ENCODE results near the gene RASGRF2. TPM values are rescaled to one million over a fixed set of nuclear protein-coding genes. Genes with fewer than 3 reads are reported as not detected.
"Not testable (repeated sequence)": the region's sequence is repeated elsewhere in the genome, so short reads cannot be mapped to it uniquely, and the experiment has no call there.

The RASGRF2 gene
- total and polyA plus RNA-seq, 10 donors: 0.74 to 13.9 (median 8.8) TPM

DNA sequence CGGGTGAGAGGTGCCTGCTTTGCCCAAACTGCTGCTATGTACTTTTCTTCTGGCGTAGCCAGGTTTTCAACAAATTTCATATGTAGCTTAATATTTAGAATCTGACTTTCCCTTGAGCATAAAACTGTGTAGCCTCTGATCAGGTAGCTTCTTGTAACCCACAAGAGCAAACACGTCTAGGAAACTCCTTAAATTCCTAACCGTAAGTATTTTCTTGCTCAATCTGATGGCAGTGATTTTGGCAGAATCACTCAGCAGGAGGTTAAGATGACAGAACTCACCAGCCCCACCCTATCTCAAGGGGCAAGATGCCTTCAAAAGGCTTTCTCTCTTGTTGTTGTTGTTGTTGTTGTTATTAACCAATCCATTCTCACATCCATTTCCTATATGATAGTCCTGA lies 293.7 kb downstream of the RASGRF2 start:
- DNase-seq: no peak
- Histone ChIP-seq H3K27ac (no peak overlapping the region), H3K4me3 (no peak overlapping the region), H3K36me3 (peaks cover 0 to 64% (median 9%) of the 10 kb centered on the region in 6 donors), H3K9me3 (no peaks in the 10 kb centered on the region), H3K4me1 (no peaks in the 10 kb centered on the region), H3K27me3 (replicated peaks in 1 of 7) (no peaks in the 10 kb centered on the region)
- 81 to 97% (median 92%) methylated on average over 4 of the region's 4 CpGs for WGBS, 5 donors
- intact Hi-C loops (cut with DNase I; ENCODE audit: low total_unique reads): no loop called here
- TF ChIP-seq POLR2A (IDR thresholded peaks at IDR 0.05) (no peak), CTCF (IDR thresholded peaks at IDR 0.05 in 8 of 11, conservative IDR thresholded peaks at IDR 0.05 in 3 of 11) (no peak), POLR2AphosphoS5 (IDR thresholded peaks at IDR 0.05) (no peak)

- Histone ChIP-seq H3K4me3 (no peak overlapping the region), H3K27ac (no peak overlapping the region), H3K36me3 (peaks cover 0 to 75% (median 9%) of the 10 kb centered on the region in 6 donors), H3K4me1 (no peaks in the 10 kb centered on the region), H3K9me3 (peaks cover 0 to 6% (median 3%) of the 10 kb centered on the region in 8 donors), H3K27me3 (replicated peaks in 1 of 7) (no peaks in the 10 kb centered on the region)
- 90 to 97% (median 96%) methylated on average over 14 to 21 of the region's 21 CpGs for WGBS, 5 donors
- intact Hi-C loops (cut with DNase I; ENCODE audit: low total_unique reads): no loop called here
- DNase-seq: no peak
- TF ChIP-seq CTCF (IDR thresholded peaks at IDR 0.05 in 8 of 11, conservative IDR thresholded peaks at IDR 0.05 in 3 of 11) (no peak), POLR2AphosphoS5 (IDR thresholded peaks at IDR 0.05) (no peak), POLR2A (IDR thresholded peaks at IDR 0.05) (no peak)
Measured at GRCh38 chr5:81254886-81255559, 294.9 kb downstream of the RASGRF2 start.

DNA sequence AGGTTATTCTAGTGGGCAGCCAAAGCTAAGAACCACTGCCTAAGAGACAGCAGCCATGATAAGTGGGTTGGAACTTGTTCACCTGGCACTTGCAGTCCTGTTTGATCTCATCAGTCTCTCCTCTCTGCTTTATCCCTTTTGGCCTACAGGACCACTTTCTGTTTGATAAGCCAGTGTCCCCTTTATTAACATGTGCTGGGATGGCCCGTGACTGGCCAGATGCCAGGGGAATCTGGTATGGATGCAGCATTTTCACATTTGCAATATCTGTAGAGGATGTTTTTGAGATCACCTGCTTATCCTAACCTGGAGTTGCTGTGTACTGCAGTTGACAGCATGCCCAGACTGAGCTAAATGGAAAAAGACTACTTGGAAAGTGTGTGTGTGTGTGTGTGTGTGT lies 296.6 kb downstream of the RASGRF2 start:
- Histone ChIP-seq H3K4me1 (no peaks in the 10 kb centered on the region), H3K27ac (no peak overlapping the region), H3K4me3 (no peak overlapping the region), H3K27me3 (replicated peaks in 1 of 7) (no peaks in the 10 kb centered on the region), H3K36me3 (peaks cover 0 to 63% (median 9%) of the 10 kb centered on the region in 6 donors), H3K9me3 (peaks cover 0 to 23% (median 19%) of the 10 kb centered on the region in 8 donors)
- DNase-seq: no peak
- 85 to 96% (median 91%) methylated on average over 1 of the region's 1 CpG for WGBS, 5 donors
- no peak for TF ChIP-seq POLR2A (IDR thresholded peaks at IDR 0.05)
- TF ChIP-seq CTCF (IDR thresholded peaks at IDR 0.05 in 8 of 11, conservative IDR thresholded peaks at IDR 0.05 in 3 of 11): no peak
- no peak for TF ChIP-seq POLR2AphosphoS5 (IDR thresholded peaks at IDR 0.05)
- intact Hi-C loops (cut with DNase I; ENCODE audit: low total_unique reads): no loop called here

DNA sequence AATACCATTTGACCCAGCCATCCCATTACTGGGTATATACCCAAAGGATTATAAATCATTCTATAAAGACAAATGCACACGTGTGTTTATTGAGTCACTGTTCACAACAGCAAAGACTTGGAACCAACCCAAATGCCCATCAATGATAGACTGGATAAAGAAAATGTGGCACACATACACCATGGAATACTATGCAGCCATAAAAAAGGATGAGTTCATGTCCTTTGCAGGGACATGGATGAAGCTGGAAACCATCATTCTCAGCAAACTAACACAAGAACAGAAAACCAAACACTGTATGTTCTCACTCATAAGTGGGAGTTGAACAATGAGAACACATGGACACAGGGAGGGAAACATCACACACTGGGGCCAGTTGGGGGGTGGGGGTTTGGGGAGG lies 302.6 kb downstream of the RASGRF2 start:
- intact Hi-C loops (cut with DNase I; ENCODE audit: low total_unique reads); H3K27me3 ChIP-seq (replicated peaks in 1 of 7); DNase-seq; H3K27ac ChIP-seq; H3K4me3 ChIP-seq; H3K4me1 ChIP-seq: not testable (repeated sequence)
- 92 to 100% (median 98%) methylated on average over 1 of the region's 1 CpG for WGBS, 5 donors
- Histone ChIP-seq H3K36me3 (peaks cover 0 to 39% (median 4%) of the 10 kb centered on the region in 6 donors), H3K9me3 (peaks cover 0 to 51% (median 30%) of the 10 kb centered on the region in 8 donors)

Measured in spleen (tissue), 11 donors.